OCI-LY3 (cell line): ENCODE data around the gene ODC1.

ENCODE experiments used
- CTCF ChIP-seq: fragments of 200-600, 300-600 bp; sonication (generic); IDR thresholded peaks from 2 replicates; pipeline ENCODE4 v1.5.1; 2014; ENCODE audit warnings: antibody characterized with exemption, low read length, low read depth
- EZH2phosphoT487 ChIP-seq: fragments of 200-600 bp; shearing (Covaris generic); IDR thresholded peaks from 2 replicates; pipeline ENCODE4 v1.6.1; 2018; ENCODE audit warnings: antibody characterized with exemption, mixed run types, low read depth

GRCh38 chr2:10454505-10454904, 6.4 kb upstream of the ODC1 start:
- TF ChIP-seq CTCF (no peak), EZH2phosphoT487 (no peak)
